Endothelial cell of umbilical vein (primary cell): ENCODE data around the gene C17orf58. TPM values are rescaled to one million over a fixed set of nuclear protein-coding genes. Genes with fewer than 3 reads are reported as not detected.
"Not testable (repeated sequence)": the region's sequence is repeated elsewhere in the genome, so short reads cannot be mapped to it uniquely, and the experiment has no call there.

ENCODE experiments used
- BruUV-seq: library from RNA; stranded (reverse); fragments of 400-500 nt; replicated peaks from 2 replicates; lab custom pipeline; 2021; lab: Mats Ljungman, UMichigan
- CTCF ChIA-PET: fragments of 300-600, 350-600 bp; sonication (Branson Sonifier 250); formaldehyde crosslinking; loops from one replicate; lab custom pipeline; 2021; ENCODE audit warnings: antibody characterized with exemption, inconsistent platforms; lab: Charles Lee
- POLR2A ChIA-PET: fragments of 300-600, 350-600 bp; sonication (Branson Sonifier 250); formaldehyde crosslinking; loops from one replicate; lab custom pipeline; 2021; ENCODE audit warnings: antibody characterized with exemption, inconsistent platforms; lab: Charles Lee
- DNase-seq: peaks from one replicate; pipeline ENCODE4 v3.0.0-alpha.2; 2011; ENCODE audit warnings: low read depth, low spot score
- FAIRE-seq: peaks from 2 replicates; lab custom pipeline; 2011; peaks lifted over from hg19 to GRCh38; lab: Jason Lieb, UNC
- H2AFZ ChIP-seq: 2 replicates; pipeline ENCODE4 v1.6.0; 2012; ENCODE audit warnings: low read depth, low read length, control low read depth, inconsistent platforms
- H3K27ac ChIP-seq: 2 replicates; pipeline ENCODE4 v1.5.1; 2011; ENCODE audit warnings: low read depth, mild to moderate bottlenecking, control low read depth, low read length, moderate library complexity; ENCODE audit not compliant: insufficient read depth
- H3K27me3 ChIP-seq, 2 experiments: 2 replicates each; pipeline versions ENCODE4 v1.6.0 to v1.6.1; 2011; ENCODE audit warnings: low read length in 2 of 2, mixed read lengths in 1 of 2; ENCODE audit not compliant: control insufficient read depth in 2 of 2, insufficient read depth in 2 of 2
- H3K36me3 ChIP-seq, 2 experiments: 2 replicates in 1 of 2; 3 replicates in 1 of 2; pipeline ENCODE4 v1.5.1; 2011; ENCODE audit warnings: low read length in 2 of 2, mild to moderate bottlenecking in 1 of 2, moderate library complexity in 1 of 2; ENCODE audit not compliant: control insufficient read depth in 2 of 2, insufficient read depth in 2 of 2; ENCODE audit errors: extremely low read depth in 1 of 2
- H3K4me1 ChIP-seq: 3 replicates; pipeline ENCODE4 v1.5.1; 2011; ENCODE audit warnings: mild to moderate bottlenecking, low read length; ENCODE audit not compliant: control insufficient read depth, insufficient read depth; ENCODE audit errors: extremely low read depth
- H3K4me2 ChIP-seq: 2 replicates; pipeline ENCODE4 v1.6.1; 2011; ENCODE audit warnings: low read length, control low read depth, mixed read lengths; ENCODE audit not compliant: insufficient read depth
- H3K4me3 ChIP-seq, 3 experiments: fragments of 200-600 bp in 1 of 3; sonication (generic), shearing (Covaris generic) in 1 of 3; replicated peaks in 1 of 3; 2 replicates each; pipeline ENCODE4 v1.5.1; 2011 to 2016; ENCODE audit warnings: control low read depth in 3 of 3, low read length in 3 of 3, mild to moderate bottlenecking in 2 of 3, inconsistent platforms in 1 of 3, low read depth in 1 of 3, moderate library complexity in 1 of 3; ENCODE audit not compliant: insufficient read depth in 1 of 3
- H3K79me2 ChIP-seq: 2 replicates; pipeline ENCODE4 v1.6.0; 2012; ENCODE audit warnings: low read length, inconsistent platforms; ENCODE audit not compliant: control insufficient read depth, insufficient read depth
- H3K9ac ChIP-seq: replicated peaks from 2 replicates; pipeline ENCODE3; 2011; ENCODE audit warnings: low read length, control low read depth; ENCODE audit not compliant: insufficient read depth; ENCODE audit errors: extremely low read depth
- H3K9me1 ChIP-seq: replicated peaks from 3 replicates; pipeline ENCODE4 v1.6.0; 2011; ENCODE audit warnings: mild to moderate bottlenecking, low read length; ENCODE audit not compliant: control insufficient read depth, insufficient read depth; ENCODE audit errors: extremely low read depth
- H3K9me3 ChIP-seq: replicated peaks from 2 replicates; pipeline ENCODE4 v1.5.1; 2012; ENCODE audit warnings: low read length, inconsistent platforms; ENCODE audit not compliant: control insufficient read depth, insufficient read depth
- H4K20me1 ChIP-seq: replicated peaks from 2 replicates; pipeline ENCODE3; 2011; ENCODE audit warnings: mild to moderate bottlenecking, low read length; ENCODE audit not compliant: control insufficient read depth, insufficient read depth; ENCODE audit errors: extremely low read depth
- EZH2 ChIP-seq: IDR thresholded peaks from 2 replicates; pipeline ENCODE4 v1.6.1; 2012; ENCODE audit warnings: borderline replicate concordance, low read depth, mild to moderate bottlenecking, moderate library complexity, low read length, inconsistent platforms; ENCODE audit not compliant: severe bottlenecking
- FOS ChIP-seq: IDR thresholded peaks from 2 replicates; pipeline ENCODE4 v1.6.1; 2011; ENCODE audit warnings: mild to moderate bottlenecking, low read length, moderate library complexity, borderline replicate concordance; ENCODE audit not compliant: insufficient read depth
- GATA2 ChIP-seq: IDR thresholded peaks from 2 replicates; pipeline ENCODE4 v1.7.0; 2011; ENCODE audit warnings: low read depth, mild to moderate bottlenecking, moderate library complexity, mixed read lengths, low read length; ENCODE audit not compliant: insufficient read length, insufficient read depth
- JUN ChIP-seq: IDR thresholded peaks from 2 replicates; pipeline ENCODE4 v1.6.1; 2011; ENCODE audit warnings: borderline replicate concordance, low read depth; ENCODE audit not compliant: insufficient read length, insufficient read depth
- MAX ChIP-seq: IDR thresholded peaks from 2 replicates; pipeline ENCODE4 v1.6.1; 2011; ENCODE audit not compliant: insufficient read depth, insufficient read length
- MYC ChIP-seq: IDR thresholded peaks from one replicate; pipeline ENCODE4 v1.6.1; 2011; ENCODE audit warnings: mild to moderate bottlenecking, low read depth, low read length
- POLR2A ChIP-seq: IDR thresholded peaks from 2 replicates; pipeline ENCODE4 v1.6.1; 2012; ENCODE audit warnings: low read depth, mild to moderate bottlenecking, control low read depth, low read length
- POLR2AphosphoS5 ChIP-seq: IDR thresholded peaks from 2 replicates; pipeline ENCODE4 v1.6.1; 2012; ENCODE audit warnings: low read depth, mild to moderate bottlenecking, control low read depth, low read length, moderate library complexity; ENCODE audit not compliant: insufficient read depth
- dilution Hi-C: fragments of 300-500 bp; cut with MboI; formaldehyde crosslinking; loops from one replicate; pipeline ENCODE4 v1.15.0; 2019; ENCODE audit warnings: low sequenced_read_pairs; ENCODE audit not compliant: extremely low pct_ligation_motif_present
- intact Hi-C: fragments of 100-400 bp; cut with micrococcal nuclease; formaldehyde crosslinking; loops from one replicate; pipeline ENCODE4 v1.10.0; 2022
- polyA plus RNA-seq, 4 experiments: library from polyadenylated mRNA; depleted of rRNA in 3 of 4; stranded (reverse) in 3 of 4; unstranded in 1 of 4; fragments of >200 nt; gene quantifications; 2 replicates each; pipeline versions ENCODE4 v1.2.1 to v1.2.3, GENCODE V29; 2011 to 2012; ENCODE audit warnings: missing spikeins in 1 of 4
- total RNA-seq: library from RNA; stranded (reverse); gene quantifications from 2 replicates; pipeline ENCODE4 v1.2.3, GENCODE V29; 2021
- TF ChIP-seq, protein P1 (sequence below), 2 donors: IDR thresholded peaks; 1 replicate in 1 of 2; 2 replicates in 1 of 2; pipeline ENCODE4 v1.5.1; 2011; ENCODE audit warnings: low read length in 2 of 2, mild to moderate bottlenecking in 2 of 2, moderate library complexity in 2 of 2, control low read depth in 1 of 2, inconsistent platforms in 1 of 2, low read depth in 1 of 2; ENCODE audit not compliant: insufficient read depth in 1 of 2; ENCODE audit errors: extremely low read depth in 1 of 2

Gene C17orf58
- total and polyA plus RNA-seq, 2 donors (not counting 3 experiments of a cell fraction or from before 2014, with no cell fraction given) = 24.5 to 35.5 TPM

DNA sequence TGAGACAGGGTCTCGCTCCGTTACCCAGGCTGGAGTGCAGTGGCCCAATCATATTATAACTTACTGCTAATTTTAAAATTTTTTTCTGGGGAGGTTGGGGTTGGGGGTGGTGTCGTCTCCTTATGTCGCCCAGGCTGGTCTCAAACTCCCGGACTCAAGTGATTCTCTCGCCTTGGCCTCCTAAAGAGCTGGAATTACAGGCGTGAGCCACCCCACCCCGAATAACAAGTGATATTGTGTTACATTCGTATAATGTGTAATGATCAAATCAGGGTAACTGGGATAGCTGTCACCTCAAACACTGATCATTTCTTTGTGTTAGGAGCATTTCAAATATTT lies 23.0 kb upstream of the C17orf58 start:
- POLR2A ChIA-PET = no interaction called here
- H3K27ac ChIP-seq = no peak overlapping the region
- no peaks in the 10 kb centered on the region for H4K20me1 ChIP-seq
- TF ChIP-seq FOS (no peak), MAX (no peak), GATA2 (no peak), POLR2A (no peak), JUN (no peak), EZH2 (no peak), MYC (no peak), POLR2AphosphoS5 (no peak)
- TF ChIP-seq, protein P1, sequence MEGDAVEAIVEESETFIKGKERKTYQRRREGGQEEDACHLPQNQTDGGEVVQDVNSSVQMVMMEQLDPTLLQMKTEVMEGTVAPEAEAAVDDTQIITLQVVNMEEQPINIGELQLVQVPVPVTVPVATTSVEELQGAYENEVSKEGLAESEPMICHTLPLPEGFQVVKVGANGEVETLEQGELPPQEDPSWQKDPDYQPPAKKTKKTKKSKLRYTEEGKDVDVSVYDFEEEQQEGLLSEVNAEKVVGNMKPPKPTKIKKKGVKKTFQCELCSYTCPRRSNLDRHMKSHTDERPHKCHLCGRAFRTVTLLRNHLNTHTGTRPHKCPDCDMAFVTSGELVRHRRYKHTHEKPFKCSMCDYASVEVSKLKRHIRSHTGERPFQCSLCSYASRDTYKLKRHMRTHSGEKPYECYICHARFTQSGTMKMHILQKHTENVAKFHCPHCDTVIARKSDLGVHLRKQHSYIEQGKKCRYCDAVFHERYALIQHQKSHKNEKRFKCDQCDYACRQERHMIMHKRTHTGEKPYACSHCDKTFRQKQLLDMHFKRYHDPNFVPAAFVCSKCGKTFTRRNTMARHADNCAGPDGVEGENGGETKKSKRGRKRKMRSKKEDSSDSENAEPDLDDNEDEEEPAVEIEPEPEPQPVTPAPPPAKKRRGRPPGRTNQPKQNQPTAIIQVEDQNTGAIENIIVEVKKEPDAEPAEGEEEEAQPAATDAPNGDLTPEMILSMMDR (IDR thresholded peaks at IDR 0.05; ENCODE audit: extremely low read depth in 1 of 2, insufficient read depth in 1 of 2, low read depth in 1 of 2, low read length in 2 of 2) = no peak
- no peaks in the 10 kb centered on the region for H3K9me1 ChIP-seq
- no peak overlapping the region for H2AFZ ChIP-seq
- H3K36me3 ChIP-seq = no peaks in the 10 kb centered on the region
- no peaks in the 10 kb centered on the region for H3K9me3 ChIP-seq
- no peak for DNase-seq
- CTCF ChIA-PET = interaction anchor here (0.9 to 1.7 kb wide), 7 partner anchors 8 to 438 kb away, joined by 3 to 13 read pairs (median 8); partner anchors contain the start of genes C17orf58, KPNA2 and WIPI1
- H3K79me2 ChIP-seq = no peaks in the 10 kb centered on the region
- dilution Hi-C loops = no loop called here
- no peak for FAIRE-seq
- H3K27me3 ChIP-seq = peaks cover 0 to 7% of the 10 kb centered on the region in 2 experiments
- no peak overlapping the region for H3K9ac ChIP-seq
- H3K4me1 ChIP-seq = peaks cover 7% of the 10 kb centered on the region
- H3K4me2 ChIP-seq = no peak overlapping the region
- no peak overlapping the region for H3K4me3 ChIP-seq
- intact Hi-C loops = no loop called here
- BruUV-seq = no TSS peak

DNA sequence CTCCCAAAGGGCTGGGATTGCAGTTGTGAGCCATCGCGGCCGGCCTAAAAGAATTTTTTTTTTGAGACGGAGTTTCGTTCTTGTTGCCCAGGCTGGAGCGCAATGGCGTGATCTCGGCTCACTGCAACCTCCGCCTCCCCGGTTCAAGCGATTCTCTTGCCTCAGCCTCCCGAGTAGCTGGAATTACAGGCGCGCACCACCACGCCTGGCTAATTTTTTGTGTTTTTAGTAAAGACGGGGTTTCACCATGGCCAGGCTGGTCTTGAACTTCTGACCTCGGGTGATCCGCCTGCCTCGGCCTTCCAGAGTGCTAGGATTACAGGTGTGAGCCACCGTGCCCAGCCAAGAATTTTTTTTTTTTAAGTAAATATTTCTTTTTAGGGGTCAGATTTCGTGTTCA lies 22.2 kb upstream of the C17orf58 start:
- DNase-seq, H3K4me2 ChIP-seq, H4K20me1 ChIP-seq, intact Hi-C loops, H3K9me1 ChIP-seq, BruUV-seq, dilution Hi-C loops, H3K9ac ChIP-seq, FAIRE-seq, H3K4me1 ChIP-seq, H3K4me3 ChIP-seq, H3K27ac ChIP-seq, H3K9me3 ChIP-seq, POLR2A ChIA-PET, H3K27me3 ChIP-seq, H3K79me2 ChIP-seq, H2AFZ ChIP-seq, H3K36me3 ChIP-seq: not testable (repeated sequence)
- CTCF ChIA-PET = interaction anchor here (1.0 kb wide), 1 partner anchor 10 kb away, joined by 3 read pairs; no protein-coding TSS in a partner anchor
